GM12891 (cell line): ENCODE results near the gene TMEM184A.

Source experiments
- POLR2A ChIP-seq: IDR thresholded peaks from 2 replicates; pipeline ENCODE4 v1.6.1; 2011; ENCODE audit warnings: low read depth, low read length, control low read depth
- POLR2AphosphoS5 ChIP-seq: IDR thresholded peaks from 2 replicates; pipeline ENCODE4 v1.6.1; 2011; ENCODE audit warnings: low read depth, low read length, control low read depth
- POU2F2 ChIP-seq: IDR thresholded peaks from 2 replicates; pipeline ENCODE4 v1.6.1; 2011; ENCODE audit warnings: low read depth, mild to moderate bottlenecking, control low read depth, low read length, moderate library complexity
- SPI1 ChIP-seq: IDR thresholded peaks from 2 replicates; pipeline ENCODE4 v1.6.1; 2011; ENCODE audit warnings: low read depth, low read length, control low read depth
- TAF1 ChIP-seq: IDR thresholded peaks from 2 replicates; pipeline ENCODE4 v1.6.1; 2011; ENCODE audit warnings: low read depth, low read length, control low read depth

DNA sequence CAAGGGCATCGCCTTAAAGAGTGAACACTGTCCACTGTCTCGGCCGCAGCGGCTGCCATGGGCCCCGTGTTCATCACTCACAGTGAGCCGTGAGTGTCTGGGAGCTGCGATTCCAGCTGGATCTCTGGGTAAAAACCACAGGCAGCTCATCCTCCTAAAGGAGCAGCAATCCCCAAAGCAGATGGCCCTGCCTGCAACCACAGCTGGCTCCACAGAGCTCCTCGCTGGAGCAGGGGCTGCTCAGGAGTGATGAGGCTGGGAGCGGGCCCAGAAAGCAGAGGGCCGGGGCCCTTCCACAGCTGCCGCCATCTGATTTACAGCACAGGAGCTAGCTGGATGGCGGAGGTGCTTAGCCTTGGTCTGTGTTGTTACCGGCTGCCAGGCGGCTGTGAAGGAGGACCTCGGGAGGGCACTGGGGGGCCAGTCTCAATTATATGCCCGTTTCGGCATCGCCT lies 6.6 kb upstream of the TMEM184A start:
- no peak for TF ChIP-seq POLR2A
- TF ChIP-seq TAF1: no peak
- no peak for TF ChIP-seq SPI1
- TF ChIP-seq POLR2AphosphoS5: no peak
- no peak for TF ChIP-seq POU2F2
